ENCODE data around the gene BRINP2.

The BRINP2 gene

GRCh38 chr1:177181280-177181630 lies 10.5 kb downstream of the BRINP2 start:
- DNase-seq = no peak
- no peak for TF ChIP-seq GATA1 (IDR thresholded peaks at IDR 0.05; ENCODE audit: low read depth, low read length)
- no peak for TF ChIP-seq POLR2A (IDR thresholded peaks at IDR 0.05; ENCODE audit: low read length)

GRCh38 chr1:177181631-177182291 lies 11.0 kb downstream of the BRINP2 start:
- peak; percentile 33 to 41 for DNase-seq
- TF ChIP-seq POLR2A (IDR thresholded peaks at IDR 0.05; ENCODE audit: low read length) (no peak), GATA1 (IDR thresholded peaks at IDR 0.05; ENCODE audit: low read depth, low read length) (no peak)

- TF ChIP-seq GATA1 (IDR thresholded peaks at IDR 0.05; ENCODE audit: low read depth, low read length) (no peak), POLR2A (IDR thresholded peaks at IDR 0.05; ENCODE audit: low read length) (no peak)
- DNase-seq = no peak
Observed at GRCh38 chr1:177183836-177184235, 13.1 kb downstream of the BRINP2 start.

GRCh38 chr1:177185209-177185608 lies 14.5 kb downstream of the BRINP2 start:
- no peak for TF ChIP-seq POLR2A (IDR thresholded peaks at IDR 0.05; ENCODE audit: low read length)
- no peak for TF ChIP-seq GATA1 (IDR thresholded peaks at IDR 0.05; ENCODE audit: low read depth, low read length)
- DNase-seq = peak in 1 of 2 experiments; percentile 10

GRCh38 chr1:177186639-177187038 lies 15.9 kb downstream of the BRINP2 start:
- TF ChIP-seq GATA1 (IDR thresholded peaks at IDR 0.05; ENCODE audit: low read depth, low read length) (no peak), POLR2A (IDR thresholded peaks at IDR 0.05; ENCODE audit: low read length) (no peak)
- no peak for DNase-seq

- no peak for DNase-seq
- TF ChIP-seq GATA1 (IDR thresholded peaks at IDR 0.05; ENCODE audit: low read depth, low read length) = no peak
- TF ChIP-seq POLR2A (IDR thresholded peaks at IDR 0.05; ENCODE audit: low read length) = no peak
Observed at GRCh38 chr1:177190308-177190970, 19.7 kb downstream of the BRINP2 start.

GRCh38 chr1:177198243-177198642 lies 27.5 kb downstream of the BRINP2 start:
- DNase-seq = no peak
- no peak for TF ChIP-seq GATA1 (IDR thresholded peaks at IDR 0.05; ENCODE audit: low read depth, low read length)
- TF ChIP-seq POLR2A (IDR thresholded peaks at IDR 0.05; ENCODE audit: low read length) = no peak

GRCh38 chr1:177200290-177200689 lies 29.5 kb downstream of the BRINP2 start:
- TF ChIP-seq POLR2A (IDR thresholded peaks at IDR 0.05; ENCODE audit: low read length) = no peak
- no peak for TF ChIP-seq GATA1 (IDR thresholded peaks at IDR 0.05; ENCODE audit: low read depth, low read length)
- no peak for DNase-seq

GRCh38 chr1:177206831-177207355 lies 36.1 kb downstream of the BRINP2 start:
- no peak for DNase-seq
- no peak for TF ChIP-seq POLR2A (IDR thresholded peaks at IDR 0.05; ENCODE audit: low read length)

GRCh38 chr1:177208920-177209319 lies 38.2 kb downstream of the BRINP2 start:
- TF ChIP-seq GATA1 (IDR thresholded peaks at IDR 0.05; ENCODE audit: low read depth, low read length) (no peak), POLR2A (IDR thresholded peaks at IDR 0.05; ENCODE audit: low read length) (no peak)
- DNase-seq = no peak

GRCh38 chr1:177209357-177209756 lies 38.6 kb downstream of the BRINP2 start:
- DNase-seq = peak in 1 of 2 experiments; percentile 2
- TF ChIP-seq GATA1 (IDR thresholded peaks at IDR 0.05; ENCODE audit: low read depth, low read length) (no peak), POLR2A (IDR thresholded peaks at IDR 0.05; ENCODE audit: low read length) (no peak)

- no peak for TF ChIP-seq GATA1 (IDR thresholded peaks at IDR 0.05; ENCODE audit: low read depth, low read length)
- no peak for TF ChIP-seq POLR2A (IDR thresholded peaks at IDR 0.05; ENCODE audit: low read length)
- no peak for DNase-seq
Observed at GRCh38 chr1:177210071-177210470, 39.3 kb downstream of the BRINP2 start.

- TF ChIP-seq GATA1 (IDR thresholded peaks at IDR 0.05; ENCODE audit: low read depth, low read length) = no peak
- TF ChIP-seq POLR2A (IDR thresholded peaks at IDR 0.05; ENCODE audit: low read length) = no peak
- no peak for DNase-seq
Observed at GRCh38 chr1:177211231-177211630, 40.5 kb downstream of the BRINP2 start.

- DNase-seq = no peak
- no peak for TF ChIP-seq GATA1 (IDR thresholded peaks at IDR 0.05; ENCODE audit: low read depth, low read length)
- TF ChIP-seq POLR2A (IDR thresholded peaks at IDR 0.05; ENCODE audit: low read length) = no peak
Observed at GRCh38 chr1:177216587-177217202, 45.9 kb downstream of the BRINP2 start.
